ENCODE measurements around the gene POMGNT1.
"Not testable (repeated sequence)": the region's sequence is repeated elsewhere in the genome, so short reads cannot be mapped to it uniquely, and the experiment has no call there.

POMGNT1 gene

DNA sequence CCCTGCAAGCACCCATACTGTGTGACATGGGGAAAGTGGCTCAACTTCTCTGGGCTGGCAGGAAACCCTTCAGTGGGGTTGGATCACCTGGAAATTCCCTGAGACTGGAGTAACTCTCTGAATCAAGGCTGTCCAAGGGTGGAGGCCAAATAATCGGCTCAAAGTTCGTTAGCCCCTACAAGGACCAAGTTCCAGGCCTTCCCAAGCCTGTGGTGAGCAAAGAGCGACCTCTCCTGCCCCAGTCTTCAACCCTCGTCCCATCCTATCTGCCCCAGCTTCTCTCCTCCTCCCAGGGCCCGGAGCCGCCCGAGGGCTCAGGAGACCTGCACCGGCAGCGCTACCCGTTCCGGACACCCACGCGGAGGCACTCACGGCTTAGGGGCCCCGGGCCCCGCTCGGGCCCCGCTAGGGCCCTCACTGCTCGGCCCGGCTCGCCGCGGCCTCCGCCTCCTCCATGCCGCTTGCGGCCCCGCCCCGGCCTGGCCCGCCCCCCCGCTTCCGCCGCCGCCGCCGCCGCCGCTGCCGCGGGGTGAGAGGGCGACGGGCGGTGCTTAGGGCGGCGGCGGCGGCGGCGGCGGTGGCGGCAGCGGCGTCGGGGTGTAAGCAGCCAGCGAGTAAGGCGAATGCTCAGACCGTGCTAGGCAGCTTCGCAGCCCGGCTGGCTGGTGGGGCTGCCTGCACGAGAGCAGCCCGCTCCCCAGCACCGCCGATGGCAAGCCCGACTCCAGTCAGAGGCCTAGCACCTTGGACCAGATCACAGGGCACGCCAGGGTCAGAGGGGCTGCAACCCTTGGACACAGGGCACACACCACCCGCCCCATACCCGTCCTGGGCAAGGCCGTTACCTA is at the start of gene POMGNT1:
POMGNT1 (minus strand) TSS at position 471 of the 848 bp plus-strand sequence. CDS start 613 bp downstream, outside the sequence.
- TF ChIP-seq, protein P1, sequence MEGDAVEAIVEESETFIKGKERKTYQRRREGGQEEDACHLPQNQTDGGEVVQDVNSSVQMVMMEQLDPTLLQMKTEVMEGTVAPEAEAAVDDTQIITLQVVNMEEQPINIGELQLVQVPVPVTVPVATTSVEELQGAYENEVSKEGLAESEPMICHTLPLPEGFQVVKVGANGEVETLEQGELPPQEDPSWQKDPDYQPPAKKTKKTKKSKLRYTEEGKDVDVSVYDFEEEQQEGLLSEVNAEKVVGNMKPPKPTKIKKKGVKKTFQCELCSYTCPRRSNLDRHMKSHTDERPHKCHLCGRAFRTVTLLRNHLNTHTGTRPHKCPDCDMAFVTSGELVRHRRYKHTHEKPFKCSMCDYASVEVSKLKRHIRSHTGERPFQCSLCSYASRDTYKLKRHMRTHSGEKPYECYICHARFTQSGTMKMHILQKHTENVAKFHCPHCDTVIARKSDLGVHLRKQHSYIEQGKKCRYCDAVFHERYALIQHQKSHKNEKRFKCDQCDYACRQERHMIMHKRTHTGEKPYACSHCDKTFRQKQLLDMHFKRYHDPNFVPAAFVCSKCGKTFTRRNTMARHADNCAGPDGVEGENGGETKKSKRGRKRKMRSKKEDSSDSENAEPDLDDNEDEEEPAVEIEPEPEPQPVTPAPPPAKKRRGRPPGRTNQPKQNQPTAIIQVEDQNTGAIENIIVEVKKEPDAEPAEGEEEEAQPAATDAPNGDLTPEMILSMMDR (IDR thresholded peaks at IDR 0.05; ENCODE audit: low read depth, low read length), result peak; percentile 27
- DNase-seq (ENCODE audit: extremely low read depth, low read depth), result no peak

DNA sequence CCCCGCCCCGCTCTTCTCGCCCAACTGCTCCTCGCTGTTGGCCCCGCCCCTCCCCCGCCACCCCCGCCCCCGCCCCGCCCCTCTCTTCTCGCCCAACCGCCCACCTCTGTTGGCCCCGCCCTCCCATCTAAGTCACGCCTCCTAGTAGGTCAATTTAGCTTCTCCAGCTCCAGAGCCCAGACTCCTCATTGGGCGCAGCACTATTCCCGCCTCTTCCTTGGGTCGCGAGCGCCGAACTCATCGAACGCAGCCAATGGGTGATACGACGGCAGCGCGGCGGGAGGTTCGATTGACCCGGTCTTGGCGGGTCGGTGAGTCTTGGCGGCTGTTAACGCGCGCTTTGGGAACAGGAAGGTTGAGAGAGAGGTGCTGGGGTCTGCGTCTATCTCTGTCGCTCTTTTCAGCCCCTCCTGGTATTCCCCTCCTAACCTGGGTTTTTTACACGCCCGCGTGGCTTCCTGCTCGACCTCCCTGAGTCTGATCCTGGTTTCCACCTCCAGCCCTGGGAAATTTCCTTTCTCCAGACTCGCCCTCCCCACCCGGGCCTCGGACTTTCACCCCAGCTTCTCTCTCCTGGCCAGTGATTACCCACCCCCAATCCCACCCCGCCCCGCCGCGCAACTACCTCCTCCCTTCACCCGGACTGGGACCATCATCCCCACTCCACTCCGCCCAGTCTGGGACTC is 49.3 kb upstream of the POMGNT1 start, which contains the start of gene RAD54L:
RAD54L (plus strand) TSS at position 328 of the 686 bp plus-strand sequence. CDS start 643 bp downstream, outside the sequence.
- DNase-seq (ENCODE audit: extremely low read depth, low read depth), result peak; percentile 98
- TF ChIP-seq, protein P1 (IDR thresholded peaks at IDR 0.05; ENCODE audit: low read depth, low read length), result no peak

DNA sequence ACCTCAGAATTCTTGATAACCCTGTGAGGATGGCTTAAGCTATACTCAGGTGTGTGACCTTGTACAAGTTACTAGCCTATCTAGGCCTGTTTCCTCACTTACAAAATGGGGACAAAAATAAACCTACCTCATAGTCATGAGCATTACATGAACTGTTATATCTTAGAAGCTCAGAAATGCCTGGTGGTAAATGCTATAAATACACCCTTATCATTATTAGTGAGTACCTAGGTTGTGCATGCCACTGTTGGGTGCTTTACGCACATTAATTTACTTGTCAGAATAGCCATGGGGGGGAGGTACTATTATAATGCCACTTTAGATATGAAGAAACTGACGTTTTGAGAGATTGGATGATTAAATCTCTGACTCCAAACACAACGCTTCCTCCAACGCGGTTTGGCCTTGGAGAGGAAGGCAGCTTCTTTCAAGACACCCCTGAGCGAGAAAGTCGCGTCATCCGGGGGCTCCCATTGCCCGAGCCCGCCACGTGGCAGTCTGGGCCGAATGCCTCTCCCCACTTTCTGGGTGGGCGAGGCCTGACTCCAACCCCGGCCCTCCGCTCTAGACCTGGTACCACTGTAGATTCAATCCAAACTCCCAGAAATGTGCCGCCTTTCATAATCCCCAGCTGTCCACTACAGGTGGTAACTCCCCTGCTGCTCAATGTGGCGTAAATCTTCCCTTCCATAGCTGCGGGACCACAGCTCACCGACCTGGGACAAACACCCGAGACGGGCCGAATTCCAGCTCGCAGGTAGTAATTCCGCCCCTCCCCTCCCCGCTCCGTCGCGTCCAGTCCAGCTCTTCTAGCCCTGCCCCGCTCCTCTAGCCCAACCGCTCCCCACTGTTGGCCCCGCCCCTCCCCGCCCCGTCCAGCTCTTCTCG is 48.6 kb upstream of the POMGNT1 start:
- no peak for DNase-seq (ENCODE audit: extremely low read depth, low read depth)

DNA sequence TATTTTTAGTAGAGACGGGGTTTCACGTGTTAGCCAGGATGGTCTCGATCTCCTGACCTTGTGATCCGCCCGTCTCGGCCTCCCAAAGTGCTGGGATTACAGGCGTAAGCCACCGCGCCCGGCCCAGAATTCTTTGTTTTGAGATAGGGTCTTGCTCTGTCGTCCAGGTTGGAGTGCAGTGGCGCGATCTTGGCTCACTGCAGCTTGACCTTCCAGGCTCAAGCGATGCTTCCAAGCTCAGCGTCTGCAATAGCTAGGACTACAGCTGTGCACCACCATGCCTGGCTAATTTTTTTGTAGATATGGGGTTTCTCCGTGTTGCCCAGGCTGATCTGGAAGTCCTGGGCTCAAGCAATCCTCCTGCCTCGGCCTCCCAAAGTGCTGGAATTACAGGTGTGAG is 47.9 kb upstream of the POMGNT1 start:
- DNase-seq (ENCODE audit: extremely low read depth, low read depth), result not testable (repeated sequence)

More for the DNA sequence above, 48.6 kb upstream of the POMGNT1 start:
- TF ChIP-seq, protein P1 (IDR thresholded peaks at IDR 0.05; ENCODE audit: low read depth, low read length), result no peak

DNA sequence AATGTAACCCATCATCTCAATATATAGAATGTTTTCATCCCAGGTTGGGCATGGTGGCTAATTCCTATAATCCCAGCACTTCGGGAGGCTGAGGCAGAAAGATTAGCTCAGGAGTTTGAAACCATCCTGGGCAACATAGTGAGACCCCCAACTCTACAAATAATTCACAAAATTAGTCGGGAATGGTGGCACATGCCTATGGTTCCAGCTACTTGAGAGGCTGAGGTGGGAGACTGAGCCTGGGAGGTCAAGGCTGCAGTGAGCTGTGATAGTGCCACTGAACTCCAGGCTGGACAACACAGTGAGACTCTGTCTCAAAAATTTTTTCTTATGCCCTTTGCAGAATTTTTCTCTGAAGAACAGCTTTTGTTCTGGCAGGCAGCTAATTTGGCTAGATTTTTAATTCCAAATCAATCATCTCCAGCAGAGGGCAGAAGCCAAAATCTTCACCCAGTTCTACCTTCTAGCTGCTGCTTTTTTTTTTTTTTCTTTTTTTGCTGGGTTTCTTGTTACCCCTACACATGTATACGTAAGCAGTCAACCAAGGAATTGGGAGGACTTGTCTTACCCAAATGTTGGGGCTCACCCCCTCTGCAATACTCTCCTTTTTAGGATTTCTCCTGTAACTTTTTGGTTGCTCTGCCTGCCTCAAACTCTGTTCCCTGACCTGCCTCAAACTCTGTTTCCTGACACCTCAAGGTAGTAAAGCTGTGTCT is 46.6 kb upstream of the POMGNT1 start:
- DNase-seq (ENCODE audit: extremely low read depth, low read depth), result no peak
- TF ChIP-seq, protein P1 (IDR thresholded peaks at IDR 0.05; ENCODE audit: low read depth, low read length), result peak; percentile 44

DNA sequence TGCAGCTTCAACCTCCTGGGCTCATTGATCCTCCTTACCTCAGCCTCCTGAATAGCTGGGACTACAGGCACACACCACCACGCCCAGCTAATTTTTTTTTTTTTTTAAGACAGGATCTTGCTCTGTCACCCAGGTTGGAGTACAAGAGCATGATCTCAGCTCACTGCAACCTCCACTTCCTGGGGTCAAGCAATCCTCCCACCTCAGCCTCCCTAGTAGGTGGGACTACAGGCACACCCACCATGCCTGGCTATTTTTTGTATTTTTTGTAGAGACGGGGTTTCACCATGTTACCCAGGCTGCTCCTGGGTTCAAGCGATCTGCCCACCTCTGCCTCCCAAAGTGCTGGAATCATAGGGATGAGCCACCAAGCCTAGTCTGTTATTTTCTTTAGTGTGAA is 45.6 kb upstream of the POMGNT1 start:
- DNase-seq (ENCODE audit: extremely low read depth, low read depth), result not testable (repeated sequence)

DNA sequence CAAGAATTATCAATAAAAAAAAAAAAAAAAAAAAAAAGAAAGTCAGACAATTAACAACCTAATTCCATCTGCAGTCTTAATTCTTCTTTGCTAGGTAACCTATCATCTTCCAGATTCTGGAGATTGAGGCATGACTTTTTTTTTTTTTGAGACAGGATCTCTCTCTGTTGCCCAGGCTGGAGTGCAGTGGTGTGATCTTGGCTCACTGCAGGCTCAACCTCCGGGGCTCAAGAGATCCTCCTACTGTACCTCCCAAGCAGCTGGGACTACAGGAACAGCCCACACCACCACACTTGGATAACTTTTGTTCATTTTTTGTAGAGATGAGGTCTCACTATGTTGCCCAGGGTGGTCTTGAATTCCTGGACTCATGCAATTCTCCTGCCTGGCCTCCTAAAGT is 44.7 kb upstream of the POMGNT1 start:
- no peak for DNase-seq (ENCODE audit: extremely low read depth, low read depth)
- TF ChIP-seq, protein P1 (IDR thresholded peaks at IDR 0.05; ENCODE audit: low read depth, low read length), result no peak

DNA sequence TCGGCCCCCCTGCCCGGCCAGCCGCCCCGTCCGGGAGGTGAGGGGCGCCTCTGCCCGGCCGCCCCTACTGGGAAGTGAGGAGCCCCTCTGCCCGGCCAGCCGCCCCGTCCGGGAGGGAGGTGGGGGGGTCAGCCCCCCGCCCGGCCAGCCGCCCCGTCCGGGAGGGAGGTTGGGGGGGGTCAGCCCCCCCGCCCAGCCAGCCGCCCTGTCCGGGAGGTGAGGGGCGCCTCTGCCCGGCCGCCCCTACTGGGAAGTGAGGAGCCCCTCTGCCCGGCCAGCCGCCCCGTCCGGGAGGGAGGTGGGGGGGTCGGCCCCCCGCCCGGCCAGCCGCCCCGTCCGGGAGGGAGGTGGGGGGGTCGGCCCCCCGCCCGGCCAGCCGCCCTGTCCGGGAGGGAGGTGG is 43.5 kb upstream of the POMGNT1 start:
- not testable (repeated sequence) for DNase-seq (ENCODE audit: extremely low read depth, low read depth)

DNA sequence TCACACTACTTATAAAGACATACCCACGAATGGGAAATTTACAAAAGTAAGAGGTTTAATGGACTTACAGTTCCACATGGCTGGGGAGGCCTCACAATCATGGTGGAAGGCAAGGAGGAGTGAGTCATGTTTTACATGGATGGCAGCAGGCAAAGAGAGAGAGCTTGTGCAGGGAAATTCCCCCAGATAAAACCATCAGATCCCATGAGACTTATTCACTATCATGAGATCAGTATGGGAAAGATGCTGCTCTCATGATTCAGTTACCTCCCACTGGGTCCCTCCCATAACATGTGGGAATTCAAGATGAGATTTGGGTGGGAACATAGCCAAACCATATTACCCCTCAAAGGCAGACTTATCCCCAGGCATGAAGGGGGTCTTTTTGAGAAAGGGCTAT is 40.6 kb upstream of the POMGNT1 start:
- not testable (repeated sequence) for DNase-seq (ENCODE audit: extremely low read depth, low read depth)
